ENCODE measurements around the gene RAE1. TPM values are rescaled to one million over a fixed set of nuclear protein-coding genes. Genes with fewer than 3 reads are reported as not detected.

RAE1 gene
- total RNA-seq, 1 donor from 2014 or later = 9.5 TPM

DNA sequence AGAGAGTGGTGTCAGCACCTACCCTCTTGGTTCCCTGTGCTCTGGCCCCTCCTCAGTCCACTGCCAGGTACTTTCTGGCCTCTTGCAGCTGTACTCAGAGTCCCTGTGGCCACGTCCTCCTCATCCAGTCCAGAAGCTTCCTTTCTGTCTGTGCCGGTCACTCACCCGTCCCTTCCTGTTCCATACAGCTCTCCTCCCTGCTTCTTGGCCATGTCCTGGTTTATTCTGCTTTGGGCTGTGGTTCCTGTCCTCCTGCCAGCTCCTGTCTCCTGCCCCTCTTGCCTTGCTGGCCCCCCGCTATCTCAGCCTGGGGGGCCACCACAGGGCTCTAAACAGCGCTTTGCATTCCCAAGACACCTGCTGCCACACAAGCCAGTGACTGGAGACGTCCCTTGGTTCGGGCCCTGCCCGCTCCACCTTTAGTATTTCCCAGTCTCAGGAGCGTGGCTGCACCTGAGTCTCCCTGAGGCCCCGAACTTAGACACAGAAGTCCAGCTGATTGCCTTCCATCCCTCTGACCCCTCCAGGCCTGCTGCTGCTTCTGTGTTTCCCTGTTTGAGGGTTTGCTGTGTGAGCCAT is 24.7 kb downstream of the RAE1 start:
- peaks cover 66 to 90% of the 10 kb centered on the region in 2 donors for H3K36me3 ChIP-seq
- H3K27me3 ChIP-seq = no peaks in the 10 kb centered on the region
- no peaks in the 10 kb centered on the region for H3K9me3 ChIP-seq
- H3K4me1 ChIP-seq = no peaks in the 10 kb centered on the region
- TF ChIP-seq, protein P1, sequence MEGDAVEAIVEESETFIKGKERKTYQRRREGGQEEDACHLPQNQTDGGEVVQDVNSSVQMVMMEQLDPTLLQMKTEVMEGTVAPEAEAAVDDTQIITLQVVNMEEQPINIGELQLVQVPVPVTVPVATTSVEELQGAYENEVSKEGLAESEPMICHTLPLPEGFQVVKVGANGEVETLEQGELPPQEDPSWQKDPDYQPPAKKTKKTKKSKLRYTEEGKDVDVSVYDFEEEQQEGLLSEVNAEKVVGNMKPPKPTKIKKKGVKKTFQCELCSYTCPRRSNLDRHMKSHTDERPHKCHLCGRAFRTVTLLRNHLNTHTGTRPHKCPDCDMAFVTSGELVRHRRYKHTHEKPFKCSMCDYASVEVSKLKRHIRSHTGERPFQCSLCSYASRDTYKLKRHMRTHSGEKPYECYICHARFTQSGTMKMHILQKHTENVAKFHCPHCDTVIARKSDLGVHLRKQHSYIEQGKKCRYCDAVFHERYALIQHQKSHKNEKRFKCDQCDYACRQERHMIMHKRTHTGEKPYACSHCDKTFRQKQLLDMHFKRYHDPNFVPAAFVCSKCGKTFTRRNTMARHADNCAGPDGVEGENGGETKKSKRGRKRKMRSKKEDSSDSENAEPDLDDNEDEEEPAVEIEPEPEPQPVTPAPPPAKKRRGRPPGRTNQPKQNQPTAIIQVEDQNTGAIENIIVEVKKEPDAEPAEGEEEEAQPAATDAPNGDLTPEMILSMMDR (IDR thresholded peaks at IDR 0.05) = no peak
- H3K27ac ChIP-seq = no peak overlapping the region
- DNase-seq (ENCODE audit: low spot score in 2 of 2) = no peak
- no peak overlapping the region for H3K4me3 ChIP-seq
- intact Hi-C loops (cut with DNase I) = no loop called here

DNA sequence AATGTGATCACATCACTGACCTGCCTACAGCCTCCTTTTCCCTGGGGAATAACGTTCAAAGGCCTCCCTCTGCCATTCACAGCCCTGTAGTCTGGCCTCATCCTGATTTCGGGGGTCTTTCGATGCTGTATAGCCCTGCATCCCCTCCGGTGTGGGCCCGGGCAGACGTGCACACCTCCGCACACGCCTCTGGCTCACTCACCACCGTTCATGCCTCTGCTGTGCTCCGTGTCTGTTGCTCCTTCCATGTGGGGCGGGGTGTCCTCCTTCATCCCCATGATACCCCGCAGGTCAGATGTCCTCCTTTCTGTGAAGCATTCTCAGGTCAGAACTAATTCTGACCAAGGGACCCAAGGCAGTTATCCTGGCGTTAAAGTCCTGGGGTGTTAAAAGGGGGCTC is 26.3 kb downstream of the RAE1 start:
- Histone ChIP-seq H3K27me3 (no peaks in the 10 kb centered on the region), H3K36me3 (peaks cover 50 to 79% of the 10 kb centered on the region in 2 donors), H3K27ac (no peak overlapping the region), H3K9me3 (no peaks in the 10 kb centered on the region), H3K4me1 (no peaks in the 10 kb centered on the region), H3K4me3 (no peak overlapping the region)
- no peak for DNase-seq (ENCODE audit: low spot score in 2 of 2)
- TF ChIP-seq, protein P1 (IDR thresholded peaks at IDR 0.05) = no peak
- intact Hi-C loops (cut with DNase I) = no loop called here

DNA sequence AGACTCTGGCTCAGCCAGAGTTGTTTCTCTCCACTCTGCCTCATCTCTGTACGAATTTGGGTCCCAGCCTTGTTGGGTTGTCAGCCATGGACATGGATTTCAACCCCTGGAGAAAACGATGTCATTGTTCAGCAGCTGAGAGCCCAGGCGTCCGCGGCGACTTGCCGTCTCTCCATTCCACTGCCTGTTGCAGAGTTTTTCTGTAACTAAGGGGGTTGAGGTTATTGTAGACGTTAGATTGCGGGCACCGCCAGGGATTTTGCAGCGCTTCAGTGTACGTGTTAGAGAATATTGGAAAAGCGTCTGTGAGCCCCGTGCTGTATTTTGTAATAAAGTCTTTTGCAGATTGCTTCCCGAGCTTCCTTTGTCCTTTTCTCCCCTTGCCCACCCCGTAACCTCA is 27.1 kb downstream of the RAE1 start:
- intact Hi-C loops (cut with DNase I) = no loop called here
- no peak overlapping the region for H3K27ac ChIP-seq
- no peaks in the 10 kb centered on the region for H3K9me3 ChIP-seq
- H3K27me3 ChIP-seq = no peaks in the 10 kb centered on the region
- no peak overlapping the region for H3K4me3 ChIP-seq
- no peaks in the 10 kb centered on the region for H3K4me1 ChIP-seq
- H3K36me3 ChIP-seq = peaks cover 45 to 72% of the 10 kb centered on the region in 2 donors
- peak in 1 of 2 donors; percentile 59 for DNase-seq (ENCODE audit: low spot score in 2 of 2)
- TF ChIP-seq, protein P1 (IDR thresholded peaks at IDR 0.05) = no peak

DNA sequence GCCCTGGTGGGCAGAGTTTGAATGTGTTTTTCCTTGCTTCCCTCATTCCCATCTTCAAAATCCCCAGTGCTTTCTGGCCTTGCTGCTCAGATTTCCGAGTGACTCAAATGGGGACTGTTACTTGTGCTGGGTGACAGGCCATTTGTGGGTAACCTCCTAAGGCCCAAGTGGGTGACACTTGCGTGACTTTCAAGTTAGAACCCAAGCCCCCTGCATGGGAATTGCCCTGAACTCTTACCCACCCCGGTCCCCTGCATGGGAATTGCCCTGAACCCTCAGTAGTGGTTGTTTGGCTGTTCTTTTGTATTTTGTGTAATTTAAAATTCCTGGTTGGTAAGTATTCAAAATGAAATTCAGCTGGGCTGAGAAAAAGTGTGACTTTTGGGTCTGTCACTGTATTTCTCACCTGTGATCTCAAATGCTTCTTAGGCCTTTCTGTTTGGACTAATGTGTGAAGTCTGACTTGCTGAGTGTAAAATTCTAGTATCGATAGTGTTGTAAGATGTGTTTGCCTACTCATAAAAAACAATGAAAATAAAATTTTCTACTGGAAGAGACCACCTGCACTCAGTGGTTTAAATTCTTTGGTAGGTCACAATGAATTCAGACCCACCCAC is 27.7 kb downstream of the RAE1 start:
- H3K36me3 ChIP-seq = peaks cover 40 to 65% of the 10 kb centered on the region in 2 donors
- TF ChIP-seq, protein P1 (IDR thresholded peaks at IDR 0.05) = no peak

DNA sequence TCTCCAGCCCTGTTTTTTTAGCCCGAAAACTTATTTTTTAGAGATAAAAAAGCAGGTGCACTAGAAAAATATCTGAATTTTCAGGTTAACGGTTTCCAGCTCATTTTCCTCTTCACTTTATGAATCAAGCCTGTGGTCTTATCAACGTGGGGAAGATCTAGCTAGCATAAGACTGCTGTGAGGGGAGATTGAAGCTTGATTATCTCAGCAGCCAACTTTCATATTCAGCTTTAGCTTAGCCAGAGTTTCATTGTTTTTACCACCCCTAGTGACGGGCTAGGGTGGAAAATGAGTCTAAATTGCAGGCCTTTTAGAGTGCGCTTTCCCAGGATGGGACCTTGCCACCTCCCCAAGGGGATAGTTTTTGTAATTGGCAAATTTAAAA is 28.2 kb downstream of the RAE1 start:
- intact Hi-C loops (cut with DNase I) = no loop called here
- Histone ChIP-seq H3K27me3 (no peaks in the 10 kb centered on the region), H3K9me3 (no peaks in the 10 kb centered on the region), H3K36me3 (peaks cover 36 to 60% of the 10 kb centered on the region in 2 donors), H3K27ac (no peak overlapping the region), H3K4me1 (no peaks in the 10 kb centered on the region), H3K4me3 (no peak overlapping the region)
- DNase-seq (ENCODE audit: low spot score in 2 of 2) = no peak
- TF ChIP-seq, protein P1 (IDR thresholded peaks at IDR 0.05) = no peak

More for the DNA sequence above, 27.7 kb downstream of the RAE1 start:
- no peak overlapping the region for H3K27ac ChIP-seq
- no peaks in the 10 kb centered on the region for H3K27me3 ChIP-seq
- intact Hi-C loops (cut with DNase I) = no loop called here
- H3K4me3 ChIP-seq = no peak overlapping the region
- no peak for DNase-seq (ENCODE audit: low spot score in 2 of 2)
- H3K9me3 ChIP-seq = no peaks in the 10 kb centered on the region
- H3K4me1 ChIP-seq = no peaks in the 10 kb centered on the region

Data from ascending aorta (tissue), 2 donors.